Measurements from ENCODE around the gene ATG2B. TPM values are rescaled to one million over a fixed set of nuclear protein-coding genes. Genes with fewer than 3 reads are reported as not detected.

ATG2B gene
- total and polyA plus RNA-seq, 9 of the 15 experiments (the other 6 are each of a cell fraction or from before 2014, with no cell fraction given), result 0.83 to 12.9 (median 8.7) TPM

- WGBS (ENCODE audit: insufficient coverage, low coverage, missing lambda C conversion rate), result 75% methylated on average over 2 of the region's 2 CpGs
- no TSS peak for BruUV-seq (replicated peaks)
- FAIRE-seq (no peak), ATAC-seq (peak; percentile 61; the same call in 2 of the 3 replicates), DNase-seq (ENCODE audit: extremely low read depth in 1 of 4, low spot score in 3 of 4) (peak in 1 of 4 experiments; percentile 9)
- H3K4me3 ChIP-seq, result no peak overlapping the region
- H4K20me1 ChIP-seq (replicated peaks; ENCODE audit: control insufficient read depth, insufficient read depth, low read length), result no peaks in the 10 kb centered on the region
- intact Hi-C loops (cut with micrococcal nuclease) (loop anchor here (2.0 kb wide), 1 partner anchor 128 kb away; no protein-coding TSS in a partner anchor), in situ Hi-C loops (cut with MboI) (loop anchor here (5.0 kb wide), 1 partner anchor 130 kb away; no protein-coding TSS in a partner anchor)
- H3K4me1 ChIP-seq (replicated peaks in 1 of 2; ENCODE audit: control insufficient read depth in 2 of 2, insufficient read depth in 2 of 2, low read length in 2 of 2), result no peaks in the 10 kb centered on the region
- H3K27ac ChIP-seq (ENCODE audit: extremely low read depth, low read depth, low read length), result no peak overlapping the region
- H3K9me1 ChIP-seq (ENCODE audit: control insufficient read depth, insufficient read depth, low read length), result no peaks in the 10 kb centered on the region
- no peaks in the 10 kb centered on the region for H3K9me3 ChIP-seq (replicated peaks; ENCODE audit: control insufficient read depth, insufficient read depth, low read depth, low read length)
- no peak overlapping the region for H3K4me2 ChIP-seq (ENCODE audit: insufficient read depth, low read length)
- H2AFZ ChIP-seq (ENCODE audit: low read depth, low read length), result no peak overlapping the region
- peaks cover 11% of the 10 kb centered on the region; the same call in 2 of the 3 replicates for H3K36me3 ChIP-seq (ENCODE audit: control insufficient read depth, insufficient read depth, low read length)
- no peaks in the 10 kb centered on the region for H3K79me2 ChIP-seq (ENCODE audit: control insufficient read depth, insufficient read depth, low read length)
- no peak overlapping the region for H3K9ac ChIP-seq (ENCODE audit: insufficient read depth in 1 of 2, low read depth in 2 of 2, low read length in 2 of 2)
- POLR2A ChIA-PET, result interaction anchor here (0.7 kb wide), 1 partner anchor 11 kb away, joined by 3 read pairs; no protein-coding TSS in a partner anchor
- H3K27me3 ChIP-seq (ENCODE audit: control insufficient read depth in 2 of 2, insufficient read depth in 2 of 2, low read length in 2 of 2), result no peaks in the 10 kb centered on the region
- CTCF ChIA-PET (ENCODE audit: low intra/inter-chr PET ratio), result interaction anchor here (3.2 kb wide), 1 partner anchor 127 kb away, joined by 25 read pairs; no protein-coding TSS in a partner anchor
- TF ChIP-seq CEBPZ (IDR thresholded peaks at IDR 0.05; ENCODE audit: borderline replicate concordance, low read depth, low read length) (no peak), NFXL1 (CRISPR knock-in tag; IDR thresholded peaks at IDR 0.05) (no peak), RAD21 (CRISPR knock-in tag; conservative IDR thresholded peaks at IDR 0.05 in 1 of 2, IDR thresholded peaks at IDR 0.05 in 1 of 2) (peak; percentile 28 to 39; a peak in 2 of 4 replicates), STAT5A (IDR thresholded peaks at IDR 0.05; ENCODE audit: borderline replicate concordance, low read length) (no peak), FOXK2 (conservative IDR thresholded peaks at IDR 0.05 in 1 of 2, IDR thresholded peaks at IDR 0.05 in 1 of 2; ENCODE audit: low read depth in 2 of 2) (0 out of 4 replicates have a peak, but pooled peaks of 1 of the 2 experiments have one; percentile 18), ETS2 (tag; IDR thresholded peaks at IDR 0.05; ENCODE audit: borderline replicate concordance, poor library complexity, severe bottlenecking) (no peak), NR3C1 (CRISPR knock-in tag; IDR thresholded peaks at IDR 0.05) (no peak), FIP1L1 (IDR thresholded peaks at IDR 0.05; ENCODE audit: low read depth, low read length, poor library complexity, severe bottlenecking) (no peak), PHF21A (IDR thresholded peaks at IDR 0.05; ENCODE audit: borderline replicate concordance, low read depth) (no peak), ZSCAN29 (IDR thresholded peaks at IDR 0.05) (no peak), PBX2 (CRISPR knock-in tag; IDR thresholded peaks at IDR 0.05; ENCODE audit: low read depth) (no peak), PBX2 (tag; conservative IDR thresholded peaks at IDR 0.05; ENCODE audit: low read depth) (no peak), HMGXB4 (CRISPR knock-in tag; IDR thresholded peaks at IDR 0.05) (no peak), ZNF384 (IDR thresholded peaks at IDR 0.05; ENCODE audit: low read depth, low read length) (peak; percentile 30; the same call in 1 of the 2 replicates)
Measured at GRCh38 chr14:96297000-96297399, 66.1 kb downstream of the ATG2B start.
